GM18502 (cell line): ENCODE measurements around the gene PSMC3IP.
A peak's percentile ranks its signal among the peaks of the same experiment; 100 is the strongest.
"Not testable (repeated sequence)": the region's sequence is repeated elsewhere in the genome, so short reads cannot be mapped to it uniquely, and the experiment has no call there.

ENCODE experiments used
- ATAC-seq: cut with Tn5 transposase; IDR thresholded peaks from one replicate; pipeline ENCODE4 v1.9.1; 2021; ENCODE audit warnings: mild to moderate bottlenecking; ENCODE audit not compliant: unreplicated experiment, poor library complexity

PSMC3IP gene

GRCh38 chr17:42577532-42578281 lies at the start of gene PSMC3IP:
Gene PSMC3IP, minus strand, starts transcription at chr17:42577729. Its CDS starts 43 bp downstream, at chr17:42577686.
- peak; percentile 72 for ATAC-seq

GRCh38 chr17:42623732-42624596 lies 46.4 kb upstream of the PSMC3IP start:
- no peak for ATAC-seq

GRCh38 chr17:42623271-42623670 lies 45.7 kb upstream of the PSMC3IP start:
- ATAC-seq = no peak

- ATAC-seq = not testable (repeated sequence)
These were observed 44.5 kb upstream of the PSMC3IP start for GRCh38 chr17:42621987-42622386.

- peak; percentile 76 for ATAC-seq
These were observed 41.1 kb upstream of the PSMC3IP start for GRCh38 chr17:42618442-42619150.

GRCh38 chr17:42617956-42618431 lies 40.5 kb upstream of the PSMC3IP start:
- peak; percentile 30 for ATAC-seq

- ATAC-seq = no peak
These were observed 36.3 kb upstream of the PSMC3IP start for GRCh38 chr17:42613699-42614295.

- ATAC-seq = no peak
These were observed 34.5 kb upstream of the PSMC3IP start for GRCh38 chr17:42612013-42612412.

GRCh38 chr17:42609814-42610801 lies 32.6 kb upstream of the PSMC3IP start:
- peak; percentile 1 for ATAC-seq

- peak; percentile 81 for ATAC-seq
These were observed 31.8 kb upstream of the PSMC3IP start, which contains the start of the genes RETREG3 and TUBG1 for GRCh38 chr17:42609182-42609813. Gene RETREG3, minus strand, starts transcription at chr17:42609374. Its CDS starts 50 bp downstream, at chr17:42609324. Gene TUBG1, plus strand, starts transcription at chr17:42609683. Its CDS starts 55 bp downstream, at chr17:42609738.

GRCh38 chr17:42608305-42609181 lies 31.0 kb upstream of the PSMC3IP start:
- ATAC-seq = peak; percentile 44

GRCh38 chr17:42607769-42608168 lies 30.2 kb upstream of the PSMC3IP start:
- ATAC-seq = no peak

- ATAC-seq = no peak
These were observed 25.8 kb upstream of the PSMC3IP start for GRCh38 chr17:42603318-42603717.

- no peak for ATAC-seq
These were observed 21.4 kb upstream of the PSMC3IP start for GRCh38 chr17:42598905-42599304.

- no peak for ATAC-seq
These were observed 18.9 kb upstream of the PSMC3IP start for GRCh38 chr17:42596386-42596785.

GRCh38 chr17:42591411-42591810 lies 13.9 kb upstream of the PSMC3IP start:
- no peak for ATAC-seq

GRCh38 chr17:42590886-42591285 lies 13.4 kb upstream of the PSMC3IP start:
- ATAC-seq = no peak
